GM21723 (cell line): ENCODE measurements around the gene CTNNAL1.
"Not testable (repeated sequence)": the region's sequence is repeated elsewhere in the genome, so short reads cannot be mapped to it uniquely, and the experiment has no call there.

ENCODE experiments used
- ATAC-seq: cut with Tn5 transposase; IDR thresholded peaks from one replicate; pipeline ENCODE4 v1.9.1; 2021; ENCODE audit warnings: mild to moderate bottlenecking, moderate library complexity; ENCODE audit not compliant: unreplicated experiment

Gene CTNNAL1

GRCh38 chr9:108994695-108995094, 18.6 kb downstream of the CTNNAL1 start:
- peak; percentile 82 for ATAC-seq

DNA sequence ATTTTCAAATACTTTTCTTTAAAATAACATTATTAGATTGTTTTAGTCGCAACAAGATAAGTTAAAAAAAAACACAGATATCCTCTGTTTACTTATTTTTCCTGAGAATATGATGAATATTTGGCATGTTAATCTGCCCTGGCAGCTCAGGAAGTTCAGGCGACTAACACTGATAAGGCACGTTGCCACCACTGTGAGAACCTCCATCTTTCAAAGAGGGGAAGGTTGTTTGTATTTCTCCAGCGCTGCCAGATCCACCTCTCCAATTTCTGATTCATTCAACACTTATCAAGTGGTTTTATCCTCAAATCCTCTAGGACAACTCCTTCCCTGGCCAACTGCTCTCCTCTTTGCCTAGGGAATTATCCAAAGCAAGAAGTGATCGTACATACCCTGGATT, 21.8 kb downstream of the CTNNAL1 start:
- ATAC-seq: no peak

DNA sequence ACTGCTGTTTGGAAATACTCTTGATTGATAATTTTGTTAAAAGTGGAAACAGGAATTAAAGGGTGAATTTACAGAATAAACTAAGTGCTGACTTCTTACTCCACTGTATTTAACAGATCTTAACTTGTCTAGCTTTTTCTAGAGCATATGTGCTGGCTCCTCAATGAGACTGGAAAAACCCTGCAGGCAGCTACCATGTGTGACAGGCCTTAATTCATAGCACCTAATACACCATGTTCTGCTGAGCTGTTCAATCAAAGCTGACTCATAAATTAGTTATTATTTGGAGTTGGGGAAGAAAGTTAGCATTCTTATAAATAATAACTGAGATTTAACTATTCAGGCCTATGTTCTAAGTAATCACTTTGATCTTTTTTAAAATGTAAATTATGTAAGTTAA, 29.4 kb downstream of the CTNNAL1 start:
- ATAC-seq: no peak

- no peak for ATAC-seq
Measured at GRCh38 chr9:108980893-108981292, 32.4 kb downstream of the CTNNAL1 start.

- no peak for ATAC-seq
Measured at GRCh38 chr9:108978205-108978604, 35.1 kb downstream of the CTNNAL1 start.

DNA sequence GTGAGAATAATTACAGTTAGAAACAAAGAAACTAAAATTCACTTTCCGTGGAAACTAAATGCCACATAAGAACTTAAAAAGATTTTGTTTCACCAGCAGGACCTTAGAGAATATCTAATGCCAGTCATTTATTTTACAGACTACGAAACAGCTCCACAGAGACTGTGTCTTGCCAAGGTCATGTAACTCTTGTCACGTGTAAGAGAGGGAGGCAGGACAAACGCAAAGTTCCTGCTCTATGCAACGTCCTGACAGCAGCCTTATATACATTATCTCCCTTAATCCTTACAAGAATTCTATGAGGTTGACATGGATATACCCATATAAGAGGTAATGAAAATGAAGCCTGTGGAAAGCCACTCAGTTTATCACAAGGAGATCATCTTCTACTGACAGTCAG, 39.4 kb downstream of the CTNNAL1 start:
- ATAC-seq: no peak

GRCh38 chr9:108972626-108973209, 40.6 kb downstream of the CTNNAL1 start:
- ATAC-seq: no peak

GRCh38 chr9:108972186-108972585, 41.1 kb downstream of the CTNNAL1 start:
- no peak for ATAC-seq

DNA sequence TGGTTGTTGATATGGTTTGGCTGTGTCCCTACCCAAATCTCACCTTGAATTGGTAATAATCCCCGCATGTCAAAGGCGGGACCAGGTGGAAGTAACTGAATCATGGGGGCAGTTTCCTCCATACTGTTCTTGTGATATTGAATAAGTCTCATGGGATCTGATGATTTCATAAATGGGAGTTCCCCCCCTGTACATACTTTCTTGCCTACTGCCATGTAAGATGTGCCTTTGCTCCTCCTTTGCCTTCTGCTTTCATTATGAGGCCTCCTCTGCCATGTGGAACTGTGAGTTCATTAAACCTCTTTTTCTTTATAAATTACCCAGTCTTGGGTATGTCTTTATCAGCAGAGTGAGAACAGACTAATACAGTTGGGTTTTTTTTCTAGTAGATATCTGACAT, 41.9 kb downstream of the CTNNAL1 start:
- ATAC-seq: not testable (repeated sequence)

DNA sequence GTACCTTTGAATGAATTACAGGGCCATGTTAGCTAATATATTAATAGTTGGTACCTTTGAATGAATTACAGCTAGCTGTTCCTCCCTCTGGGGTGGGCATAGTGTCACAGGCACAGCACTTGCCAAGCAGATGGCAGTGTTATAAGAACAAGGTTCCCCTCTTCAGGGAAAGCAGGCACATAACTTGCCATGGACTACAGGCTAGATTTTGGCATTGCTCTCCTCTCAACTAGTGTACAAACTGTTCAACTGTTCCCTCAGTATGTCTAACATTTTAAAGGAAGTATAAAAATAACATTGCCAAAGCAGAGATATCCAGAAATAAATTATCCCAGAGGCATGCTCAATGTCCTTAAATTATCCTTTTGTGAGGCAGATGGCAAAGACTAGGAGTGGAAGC, 45.4 kb downstream of the CTNNAL1 start:
- ATAC-seq: no peak

GRCh38 chr9:108963459-108964143, 49.7 kb downstream of the CTNNAL1 start:
- ATAC-seq: no peak

DNA sequence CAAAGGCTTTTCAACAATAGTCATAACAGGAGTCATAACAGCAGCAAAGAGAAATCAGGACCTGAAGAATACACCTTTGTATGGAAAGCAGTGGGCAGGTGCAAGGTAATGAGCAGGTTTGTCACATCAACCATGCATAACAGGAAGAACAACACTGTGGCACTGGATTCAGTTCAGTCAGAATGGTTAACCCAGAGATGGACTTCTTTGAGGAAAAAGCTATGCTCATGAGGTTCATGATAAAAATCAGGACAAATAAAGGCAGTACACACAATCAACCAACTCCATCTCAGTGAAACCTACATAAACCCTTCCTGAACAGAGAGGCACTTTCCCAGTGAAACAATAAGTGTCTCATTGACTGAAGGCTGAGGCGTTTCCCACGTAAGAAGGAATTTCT, 52.1 kb downstream of the CTNNAL1 start:
- no peak for ATAC-seq

DNA sequence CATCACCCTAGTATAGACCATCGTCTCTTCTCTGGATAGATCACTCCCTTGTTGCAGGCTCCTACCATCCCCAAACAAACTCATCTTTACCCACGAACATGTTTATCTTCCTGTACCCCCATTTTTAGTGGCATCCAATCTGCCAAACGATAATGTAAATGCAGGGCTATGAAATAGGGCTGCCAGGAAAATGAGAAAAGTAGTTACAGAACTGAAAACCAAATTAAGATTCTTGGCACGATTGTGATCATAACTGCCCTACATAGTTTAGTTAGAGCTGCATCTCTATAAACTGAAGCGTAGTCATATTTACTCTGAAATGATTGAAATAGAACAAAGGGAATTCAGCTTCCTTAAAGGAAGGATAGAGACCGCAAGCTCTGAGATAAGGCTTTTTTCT, 53.0 kb downstream of the CTNNAL1 start:
- no peak for ATAC-seq

GRCh38 chr9:108956631-108957026, 56.7 kb downstream of the CTNNAL1 start:
- ATAC-seq: no peak

- ATAC-seq: no peak
Measured at GRCh38 chr9:108956022-108956630, 57.2 kb downstream of the CTNNAL1 start.

- peak; percentile 63 for ATAC-seq
Measured at GRCh38 chr9:108953983-108954574, 59.2 kb downstream of the CTNNAL1 start.

- no peak for ATAC-seq
Measured at GRCh38 chr9:108951578-108951977, 61.7 kb downstream of the CTNNAL1 start.

DNA sequence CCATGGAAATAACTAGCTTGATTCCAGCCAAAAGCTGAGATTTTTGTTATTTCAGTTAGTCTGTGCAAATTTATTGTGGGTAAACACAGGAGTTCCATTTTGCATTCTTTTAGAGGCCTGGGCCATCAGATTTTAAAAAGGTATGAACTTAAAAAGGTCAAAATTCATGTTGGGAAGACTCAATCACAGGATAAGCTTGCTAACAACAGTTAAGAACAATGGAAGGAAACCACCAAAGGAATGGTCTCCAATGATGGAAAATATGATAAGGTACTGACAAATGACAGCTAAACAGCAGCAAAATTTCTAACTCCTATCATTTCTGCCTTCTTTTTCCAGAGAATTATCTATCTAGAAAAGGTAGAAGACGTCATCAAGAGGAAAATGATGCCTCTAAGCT, 63.1 kb downstream of the CTNNAL1 start:
- no peak for ATAC-seq

- no peak for ATAC-seq
Measured at GRCh38 chr9:108939975-108940374, 73.3 kb downstream of the CTNNAL1 start.

- ATAC-seq: no peak
Measured at GRCh38 chr9:108937561-108938305, 75.6 kb downstream of the CTNNAL1 start.

GRCh38 chr9:108934323-108934893, 78.9 kb downstream of the CTNNAL1 start, which contains the start of gene ABITRAM:
Gene ABITRAM, plus strand, starts transcription at chr9:108934400. Its CDS starts 87 bp downstream, at chr9:108934487.
- ATAC-seq: peak; percentile 83
